Gastrocnemius medialis (tissue), 4 donors: ENCODE results near the gene HTRA3. TPM values are rescaled to one million over a fixed set of nuclear protein-coding genes. Genes with fewer than 3 reads are reported as not detected.
A peak's percentile ranks its signal among the peaks of the same experiment; 100 is the strongest.

Experiments used
- ATAC-seq, 2 donors: fragments of 150-250 bp; one replicate each; pipeline ENCODE4 v1.9.1; 2016
- DNase-seq, 2 donors: peaks; one replicate each; pipeline ENCODE4 v3.0.0-alpha.2; 2019
- H3K27ac ChIP-seq, 4 donors: fragments of 200-600 bp; sonication (generic); 1 replicate in 1 of 4; 2 replicates in 3 of 4; pipeline ENCODE4 v1.5.1; 2016 to 2018; ENCODE audit warnings: mild to moderate bottlenecking in 2 of 4, moderate library complexity in 1 of 4
- H3K27me3 ChIP-seq, 3 donors: fragments of 200-600 bp; sonication (generic) in 2 of 3; 1 replicate in 1 of 3; 2 replicates in 2 of 3; pipeline versions ENCODE4 v1.5.1 to v1.6.0; 2016 to 2019; ENCODE audit warnings: mild to moderate bottlenecking in 1 of 3, moderate library complexity in 1 of 3
- H3K36me3 ChIP-seq, 2 donors: fragments of 200-600 bp; sonication (generic) in 1 of 2; one replicate each; pipeline ENCODE4 v1.5.1; 2017 to 2018
- H3K4me1 ChIP-seq, 2 donors: fragments of 200-600 bp; sonication (generic) in 1 of 2; one replicate each; pipeline ENCODE4 v1.5.1; 2016 to 2017; ENCODE audit warnings: mild to moderate bottlenecking in 2 of 2
- H3K4me3 ChIP-seq, 4 donors: fragments of 200-600 bp; sonication (generic) in 3 of 4; 1 replicate in 1 of 4; 2 replicates in 3 of 4; pipeline ENCODE4 v1.5.1; 2016 to 2019; ENCODE audit warnings: mild to moderate bottlenecking in 2 of 4
- H3K9me3 ChIP-seq, 3 donors: fragments of 200-600 bp; sonication (generic) in 2 of 3; 1 replicate in 1 of 3; 2 replicates in 2 of 3; pipeline ENCODE4 v1.5.1; 2016 to 2019
- CTCF ChIP-seq, 5 experiments: fragments of 450-650 bp in 3 of 5; fragments of 200-600 bp in 2 of 5; sonication (generic) in 2 of 5; IDR thresholded peaks in 4 of 5; conservative IDR thresholded peaks in 1 of 5; 1 replicate in 4 of 5; 2 replicates in 1 of 5; pipeline ENCODE4 v1.5.1; 2016 to 2019; ENCODE audit warnings: antibody characterized with exemption in 5 of 5, mild to moderate bottlenecking in 3 of 5, moderate library complexity in 3 of 5
- POLR2A ChIP-seq, 2 donors: fragments of 450-650 bp; IDR thresholded peaks; one replicate each; pipeline ENCODE4 v1.6.1; 2017; ENCODE audit warnings: antibody characterized with exemption in 2 of 2, mild to moderate bottlenecking in 2 of 2, moderate library complexity in 2 of 2
- in situ Hi-C, 4 donors: fragments of 200-750 bp; cut with MboI; loops; one replicate each; pipeline versions ENCODE4 v1.15.0 to v1.8.0; 2017; ENCODE audit warnings: low sequenced_read_pairs in 4 of 4
- intact Hi-C: fragments of 100-400 bp; cut with DNase I; formaldehyde crosslinking; loops from one replicate; pipeline ENCODE4 v1.15.1; 2023; ENCODE audit warnings: low total_unique reads
- total RNA-seq, 4 donors: library from RNA; depleted of rRNA; stranded (reverse); fragments of >200 nt; gene quantifications; one replicate each; pipeline versions ENCODE4 v1.1.0 to v1.2.3, GENCODE V29; 2016

Gene HTRA3
- total RNA-seq, 4 donors from 2014 or later = 8.4 to 22.2 (median 16.0) TPM

- H3K36me3 ChIP-seq = no peaks in the 10 kb centered on the region
- no peak for ATAC-seq
- peaks cover 13 to 20% of the 10 kb centered on the region in 2 donors for H3K4me1 ChIP-seq
- H3K9me3 ChIP-seq = no peaks in the 10 kb centered on the region
- intact Hi-C loops = no loop called here
- H3K27ac ChIP-seq = no peak overlapping the region
- in situ Hi-C loops = loop anchor here in 1 of 4 donors (10.0 kb wide), 1 partner anchor 90 kb away; no protein-coding TSS in a partner anchor
- no peaks in the 10 kb centered on the region for H3K27me3 ChIP-seq
- TF ChIP-seq POLR2A (IDR thresholded peaks at IDR 0.05) = no peak
- no peak for TF ChIP-seq CTCF (IDR thresholded peaks at IDR 0.05 in 4 of 5, conservative IDR thresholded peaks at IDR 0.05 in 1 of 5)
- DNase-seq = no peak
- no peak overlapping the region for H3K4me3 ChIP-seq
Measured at GRCh38 chr4:8314691-8315255, 45.2 kb downstream of the HTRA3 start.

GRCh38 chr4:8315435-8316250 lies 46.1 kb downstream of the HTRA3 start:
- no peaks in the 10 kb centered on the region for H3K36me3 ChIP-seq
- peak in 1 of 2 donors; percentile 57 for ATAC-seq

GRCh38 chr4:8316251-8316771 lies 46.8 kb downstream of the HTRA3 start:
- intact Hi-C loops (no loop called here), in situ Hi-C loops (loop anchor here in 1 of 4 donors (10.0 kb wide), 1 partner anchor 88 kb away; no protein-coding TSS in a partner anchor)
- DNase-seq (no peak), ATAC-seq (no peak)
- Histone ChIP-seq H3K27ac (no peak overlapping the region), H3K27me3 (no peaks in the 10 kb centered on the region), H3K4me1 (peaks cover 23 to 26% of the 10 kb centered on the region in 2 donors), H3K9me3 (no peaks in the 10 kb centered on the region), H3K4me3 (no peak overlapping the region), H3K36me3 (no peaks in the 10 kb centered on the region)
- TF ChIP-seq CTCF (IDR thresholded peaks at IDR 0.05 in 4 of 5, conservative IDR thresholded peaks at IDR 0.05 in 1 of 5) = no peak
- no peak for TF ChIP-seq POLR2A (IDR thresholded peaks at IDR 0.05)

More at GRCh38 chr4:8315435-8316250, 46.1 kb downstream of the HTRA3 start:
- DNase-seq = peak in 1 of 2 donors; percentile 54
- no peaks in the 10 kb centered on the region for H3K27me3 ChIP-seq
- TF ChIP-seq CTCF (IDR thresholded peaks at IDR 0.05 in 4 of 5, conservative IDR thresholded peaks at IDR 0.05 in 1 of 5) (no peak), POLR2A (IDR thresholded peaks at IDR 0.05) (no peak)
- no peak overlapping the region for H3K27ac ChIP-seq
- H3K4me1 ChIP-seq = peaks cover 20 to 25% of the 10 kb centered on the region in 2 donors
- H3K4me3 ChIP-seq = no peak overlapping the region
- no peaks in the 10 kb centered on the region for H3K9me3 ChIP-seq
- in situ Hi-C loops = loop anchor here in 1 of 4 donors (10.0 kb wide), 1 partner anchor 89 kb away; no protein-coding TSS in a partner anchor
- intact Hi-C loops = no loop called here

GRCh38 chr4:8316911-8317351 lies 47.4 kb downstream of the HTRA3 start:
- TF ChIP-seq POLR2A (IDR thresholded peaks at IDR 0.05) (no peak), CTCF (IDR thresholded peaks at IDR 0.05 in 4 of 5, conservative IDR thresholded peaks at IDR 0.05 in 1 of 5) (no peak)
- in situ Hi-C loops (loop anchor here in 1 of 4 donors (10.0 kb wide), 1 partner anchor 88 kb away; no protein-coding TSS in a partner anchor), intact Hi-C loops (no loop called here)
- no peaks in the 10 kb centered on the region for H3K36me3 ChIP-seq
- no peak overlapping the region for H3K4me3 ChIP-seq
- no peak for ATAC-seq
- H3K27me3 ChIP-seq = no peaks in the 10 kb centered on the region
- H3K9me3 ChIP-seq = no peaks in the 10 kb centered on the region
- no peak overlapping the region for H3K27ac ChIP-seq
- DNase-seq = no peak
- peaks cover 23 to 26% of the 10 kb centered on the region in 2 donors for H3K4me1 ChIP-seq
